ENCODE results near the gene SLC38A9. TPM values are rescaled to one million over a fixed set of nuclear protein-coding genes. Genes with fewer than 3 reads are reported as not detected.
A peak's percentile ranks its signal among the peaks of the same experiment; 100 is the strongest.

Gene SLC38A9
- polyA plus RNA-seq, 1 of the 3 experiments (the other 2 are of a cell fraction) = 6.9 TPM

GRCh38 chr5:55636177-55636576 lies 75.9 kb downstream of the SLC38A9 start:
- no peak overlapping the region for H2AFZ ChIP-seq (ENCODE audit: low read depth)
- no peaks in the 10 kb centered on the region for H3F3A ChIP-seq (replicated peaks; ENCODE audit: insufficient read depth)
- ChIA-PET POLR2A (no interaction called here), CTCF (interaction anchor here (1.7 to 1.9 kb wide), 3 partner anchors 19 to 230 kb away, joined by 4 to 5 read pairs (median 4); no protein-coding TSS in a partner anchor)
- H3K9me3 ChIP-seq = no peaks in the 10 kb centered on the region
- peak; percentile 47 for DNase-seq
- H3K4me3 ChIP-seq (ENCODE audit: low read depth in 2 of 2, low read length in 1 of 2) = no peak overlapping the region
- no peak overlapping the region for H3K4me2 ChIP-seq
- TF ChIP-seq JUND (IDR thresholded peaks at IDR 0.05) (no peak), PBX3 (IDR thresholded peaks at IDR 0.05) (peak; percentile 55), RAD21 (IDR thresholded peaks at IDR 0.05; ENCODE audit: low read length) (0 out of 2 replicates have a peak, but pooled peaks have one; percentile 2), EP300 (IDR thresholded peaks at IDR 0.05; ENCODE audit: borderline replicate concordance in 1 of 2, low read depth in 1 of 2, low read length in 1 of 2) (peak in 1 of 2 experiments; percentile 79; a peak in 2 of 4 replicates), TCF12 (IDR thresholded peaks at IDR 0.05) (peak; percentile 74), RCOR1 (IDR thresholded peaks at IDR 0.05; ENCODE audit: low read length) (peak; percentile 77), POLR2AphosphoS5 (IDR thresholded peaks at IDR 0.05; ENCODE audit: low read depth, low read length) (peak; percentile 52; the same call in 1 of the 2 replicates), FOXJ3 (CRISPR knock-in tag; IDR thresholded peaks at IDR 0.05) (no peak)
- H3K27me3 ChIP-seq (ENCODE audit: insufficient read depth) = no peaks in the 10 kb centered on the region
- no peaks in the 10 kb centered on the region for H3K79me2 ChIP-seq (ENCODE audit: insufficient read depth)
- H4K20me1 ChIP-seq (ENCODE audit: insufficient read depth) = no peaks in the 10 kb centered on the region
- no peaks in the 10 kb centered on the region for H3K9me2 ChIP-seq
- WGBS (ENCODE audit: low lambda C conversion rate) = 46% methylated on average over 2 of the region's 2 CpGs
- H3K27ac ChIP-seq (ENCODE audit: low read depth in 2 of 2, low read length in 1 of 2) = peak overlapping the region; percentile 26 to 72; a peak in 2 of 4 replicates
- no peak overlapping the region for H3K9ac ChIP-seq
- H3K4me1 ChIP-seq (ENCODE audit: control insufficient read depth in 1 of 2, insufficient read depth in 2 of 2, low read depth in 1 of 2, low read length in 1 of 2) = peaks cover 8 to 17% of the 10 kb centered on the region in 2 experiments
- H3K36me3 ChIP-seq (replicated peaks in 1 of 2; ENCODE audit: control insufficient read depth in 1 of 2, insufficient read depth in 2 of 2, low read length in 1 of 2) = peaks cover 0 to 2% of the 10 kb centered on the region in 2 experiments

- CTCF ChIA-PET = interaction anchor here (1.8 kb wide), 1 partner anchor 119 kb away, joined by 4 read pairs; no protein-coding TSS in a partner anchor
- no peak overlapping the region for H2AFZ ChIP-seq (ENCODE audit: low read depth)
- TF ChIP-seq CTCF (IDR thresholded peaks at IDR 0.05) = no peak
- TF ChIP-seq FOSL2 (IDR thresholded peaks at IDR 0.05; ENCODE audit: borderline replicate concordance, low read depth) = peak; percentile 13; the same call in 1 of the 2 replicates
- H3K9me2 ChIP-seq = no peaks in the 10 kb centered on the region
- H3K36me3 ChIP-seq (replicated peaks in 1 of 2; ENCODE audit: control insufficient read depth in 1 of 2, insufficient read depth in 2 of 2, low read length in 1 of 2) = no peaks in the 10 kb centered on the region
- H3K4me3 ChIP-seq (ENCODE audit: low read depth in 2 of 2, low read length in 1 of 2) = no peak overlapping the region
- no peak overlapping the region for H3K27ac ChIP-seq (ENCODE audit: low read depth in 2 of 2, low read length in 1 of 2)
- DNase-seq = no peak
- H3K9me3 ChIP-seq = no peaks in the 10 kb centered on the region
- no peak overlapping the region for H3K9ac ChIP-seq
- no peaks in the 10 kb centered on the region for H3K27me3 ChIP-seq (ENCODE audit: insufficient read depth)
- H4K20me1 ChIP-seq (ENCODE audit: insufficient read depth) = no peaks in the 10 kb centered on the region
- H3F3A ChIP-seq (replicated peaks; ENCODE audit: insufficient read depth) = no peaks in the 10 kb centered on the region
- H3K4me2 ChIP-seq = no peak overlapping the region
- POLR2A ChIA-PET = no interaction called here
- H3K79me2 ChIP-seq (ENCODE audit: insufficient read depth) = no peaks in the 10 kb centered on the region
- peaks cover 8 to 17% of the 10 kb centered on the region in 2 experiments for H3K4me1 ChIP-seq (ENCODE audit: control insufficient read depth in 1 of 2, insufficient read depth in 2 of 2, low read depth in 1 of 2, low read length in 1 of 2)
These were observed 77.3 kb downstream of the SLC38A9 start for GRCh38 chr5:55634866-55635265.
